ENCODE results near the gene L2HGDH. TPM values are rescaled to one million over a fixed set of nuclear protein-coding genes. Genes with fewer than 3 reads are reported as not detected.
A peak's percentile ranks its signal among the peaks of the same experiment; 100 is the strongest.

Gene L2HGDH
- total and polyA plus RNA-seq, 2 donors from 2014 or later, result 11.1 to 12.5 TPM

GRCh38 chr14:50345846-50346422 lies 33.9 kb upstream of the L2HGDH start:
- no peaks in the 10 kb centered on the region for H3K27me3 ChIP-seq (ENCODE audit: control insufficient read depth, insufficient read depth, low read length)
- TF ChIP-seq CTCF (IDR thresholded peaks at IDR 0.05; ENCODE audit: borderline replicate concordance, extremely low read depth, insufficient read depth), result no peak
- intact Hi-C loops (cut with DNase I), result no loop called here
- DNase-seq, result peak in 2 of 5 donors; percentile 56 to 87
- H3K9ac ChIP-seq (ENCODE audit: low read length in 3 of 3), result no peak overlapping the region
- no peak overlapping the region for H3K4me3 ChIP-seq (ENCODE audit: low read length in 3 of 3)
- no peak overlapping the region for H3K27ac ChIP-seq (ENCODE audit: low read depth in 2 of 2, low read length in 2 of 2)
- H3K9me3 ChIP-seq (ENCODE audit: control insufficient read depth in 2 of 3, insufficient read depth in 1 of 3, low read length in 3 of 3), result no peaks in the 10 kb centered on the region
- no peak for FAIRE-seq
- H3K36me3 ChIP-seq (ENCODE audit: control insufficient read depth in 2 of 3, insufficient read depth in 3 of 3, low read length in 3 of 3), result peaks cover 0 to 4% (median 0%) of the 10 kb centered on the region in 3 donors
- H3K4me1 ChIP-seq (ENCODE audit: control insufficient read depth in 2 of 3, insufficient read depth in 2 of 3, low read depth in 1 of 3, low read length in 3 of 3), result peaks cover 3 to 13% (median 6%) of the 10 kb centered on the region in 3 donors

GRCh38 chr14:50344876-50345563 lies 33.0 kb upstream of the L2HGDH start:
- no peak for DNase-seq
- TF ChIP-seq CTCF (IDR thresholded peaks at IDR 0.05; ENCODE audit: borderline replicate concordance, extremely low read depth, insufficient read depth), result no peak
- Histone ChIP-seq H3K27ac (ENCODE audit: low read depth in 2 of 2, low read length in 2 of 2) (no peak overlapping the region), H3K9me3 (ENCODE audit: control insufficient read depth in 2 of 3, insufficient read depth in 1 of 3, low read length in 3 of 3) (no peaks in the 10 kb centered on the region), H3K9ac (ENCODE audit: low read length in 3 of 3) (no peak overlapping the region), H3K4me3 (ENCODE audit: low read length in 3 of 3) (no peak overlapping the region), H3K27me3 (ENCODE audit: control insufficient read depth, insufficient read depth, low read length) (no peaks in the 10 kb centered on the region), H3K4me1 (ENCODE audit: control insufficient read depth in 2 of 3, insufficient read depth in 2 of 3, low read depth in 1 of 3, low read length in 3 of 3) (peaks cover 3 to 13% (median 6%) of the 10 kb centered on the region in 3 donors), H3K36me3 (ENCODE audit: control insufficient read depth in 2 of 3, insufficient read depth in 3 of 3, low read length in 3 of 3) (peaks cover 0 to 4% (median 0%) of the 10 kb centered on the region in 3 donors)
- FAIRE-seq, result no peak
- intact Hi-C loops (cut with DNase I), result no loop called here

DNA sequence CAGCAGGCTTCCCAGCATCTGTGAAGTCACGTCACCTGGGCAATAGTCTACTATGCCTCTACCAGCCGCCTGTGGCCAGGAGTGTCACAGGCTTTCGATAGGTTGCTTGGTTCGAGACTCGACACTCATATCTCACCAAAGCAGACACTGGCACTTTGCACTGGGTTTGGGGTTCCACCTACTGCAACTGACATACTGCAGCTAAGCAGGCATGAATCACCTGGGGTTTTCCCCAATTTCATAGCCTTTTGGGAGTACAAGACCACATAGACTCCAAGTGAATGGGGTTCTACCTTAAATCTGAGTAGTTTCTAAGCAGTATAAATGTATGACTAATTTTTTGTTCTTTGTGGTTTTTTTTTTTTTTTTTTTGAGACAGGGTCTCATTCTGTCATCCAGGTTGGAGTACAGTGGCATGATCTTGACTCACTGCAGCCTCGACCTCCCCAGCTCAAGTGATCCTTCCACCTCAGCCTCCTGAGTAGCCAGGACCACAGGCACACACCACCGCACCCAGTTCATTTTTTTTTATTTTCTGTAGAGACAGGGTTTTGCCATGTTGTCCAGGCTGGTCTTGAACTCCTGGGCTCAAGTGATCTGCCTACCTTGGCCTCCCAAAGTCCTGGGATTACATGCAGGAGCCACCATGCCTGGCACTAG lies 32.2 kb upstream of the L2HGDH start:
- no peak overlapping the region for H3K27ac ChIP-seq (ENCODE audit: low read depth in 2 of 2, low read length in 2 of 2)
- DNase-seq, result no peak
- H3K36me3 ChIP-seq (ENCODE audit: control insufficient read depth in 2 of 3, insufficient read depth in 3 of 3, low read length in 3 of 3), result peaks cover 0 to 5% (median 4%) of the 10 kb centered on the region in 3 donors
- H3K9ac ChIP-seq (ENCODE audit: low read length in 3 of 3), result no peak overlapping the region
- no peak for TF ChIP-seq CTCF (IDR thresholded peaks at IDR 0.05; ENCODE audit: borderline replicate concordance, extremely low read depth, insufficient read depth)
- no peak overlapping the region for H3K4me3 ChIP-seq (ENCODE audit: low read length in 3 of 3)
- intact Hi-C loops (cut with DNase I), result no loop called here
- FAIRE-seq, result no peak
- no peaks in the 10 kb centered on the region for H3K9me3 ChIP-seq (ENCODE audit: control insufficient read depth in 2 of 3, insufficient read depth in 1 of 3, low read length in 3 of 3)
- no peaks in the 10 kb centered on the region for H3K27me3 ChIP-seq (ENCODE audit: control insufficient read depth, insufficient read depth, low read length)
- H3K4me1 ChIP-seq (ENCODE audit: control insufficient read depth in 2 of 3, insufficient read depth in 2 of 3, low read depth in 1 of 3, low read length in 3 of 3), result peaks cover 3 to 13% (median 4%) of the 10 kb centered on the region in 3 donors
